Ovary (tissue), 10 donors: Measurements from ENCODE around the gene JSRP1. TPM values are rescaled to one million over a fixed set of nuclear protein-coding genes. Genes with fewer than 3 reads are reported as not detected.

Source experiments
- DNase-seq, 5 donors: peaks; one replicate each; pipeline ENCODE4 v3.0.0-alpha.2; 2019 to 2020
- H3K27ac ChIP-seq, 2 donors: fragments of 200-600 bp; one replicate each; pipeline versions ENCODE4 v1.5.1 to v1.8.0; 2019 to 2022
- H3K27me3 ChIP-seq: fragments of 200-600 bp; one replicate; pipeline ENCODE4 v1.8.0; 2022
- H3K36me3 ChIP-seq: fragments of 200-600 bp; sonication (generic); one replicate; pipeline ENCODE4 v1.5.1; 2019
- H3K4me1 ChIP-seq: one replicate; pipeline ENCODE4 v1.8.1; 2013; ENCODE audit warnings: mild to moderate bottlenecking, moderate library complexity; ENCODE audit not compliant: insufficient read depth
- H3K4me3 ChIP-seq: fragments of 200-600 bp; sonication (generic); one replicate; pipeline ENCODE4 v1.5.1; 2017
- H3K9me3 ChIP-seq, 2 donors: fragments of 200-600 bp in 1 of 2; sonication (generic) in 1 of 2; one replicate each; pipeline versions ENCODE4 v1.5.1 to v1.8.1; 2013 to 2019; ENCODE audit warnings: mild to moderate bottlenecking in 1 of 2, moderate library complexity in 1 of 2
- EP300 ChIP-seq: sonication (generic); formaldehyde crosslinking; IDR thresholded peaks from one replicate; pipeline ENCODE4 v1.6.1; 2017; ENCODE audit warnings: antibody characterized with exemption
- POLR2A ChIP-seq: fragments of 450-650 bp; IDR thresholded peaks from one replicate; pipeline ENCODE4 v1.6.1; 2017; ENCODE audit warnings: antibody characterized with exemption, mild to moderate bottlenecking, moderate library complexity
- WGBS, 3 donors: extraction: QIAGEN DNeasy Blood & Tissue Kit in 1 of 3; methylation state at CpG; one replicate each; pipeline versions ENCODE4 v1.1.5 to v1.1.7; 2013 to 2017; 5-methylcytosine and 5-hydroxymethylcytosine counted together
- intact Hi-C, 4 donors: fragments of 100-400 bp; cut with DNase I; formaldehyde crosslinking; loops; one replicate each; pipeline versions ENCODE4 v1.11.0 to v1.15.1; 2022 to 2023
- long read RNA-seq, 3 donors: library from polyadenylated mRNA in 2 of 3; unstranded in 2 of 3; transcript quantifications; one replicate each; pipeline ENCODE4 v2.0.0 and lab custom pipeline, GENCODE V29; 2021 to 2026
- polyA plus RNA-seq, 2 donors: library from polyadenylated mRNA; stranded (reverse); fragments of 200-250 nt in 1 of 2; fragments of 350-450 nt in 1 of 2; fragmentation: Illumina TruSeq in 1 of 2; extraction: RNeasy Lipid Tissue Mini Kit (QIAGEN cat#74804) in 1 of 2; gene quantifications; one replicate each; pipeline ENCODE4 v1.2.3, GENCODE V29; 2013 to 2014
- total RNA-seq, 7 donors: library from RNA; depleted of rRNA in 2 of 7; stranded (reverse); fragments of >200 nt in 2 of 7; fragmentation: NEBNext Ultra II Directional in 3 of 7; extraction: Animal tissue kit (Norgen Biotek cat#: 25700) in 3 of 7; gene quantifications; one replicate each; pipeline versions ENCODE4 v1.1.0 to v1.2.4, GENCODE V29; 2016 to 2023
- TF ChIP-seq, protein P1 (sequence below), 3 donors: fragments of 450-650 bp in 2 of 3; fragments of 200-600 bp in 1 of 3; IDR thresholded peaks; one replicate each; pipeline versions ENCODE4 v1.5.1 to v1.8.0; 2016 to 2022; ENCODE audit warnings: antibody characterized with exemption in 3 of 3, mild to moderate bottlenecking in 1 of 3
- donor health status: DM: no; HTN: no; CAD: no; lungs with moderate emphysema.
- donor health status: DM: no; HTN: no; CAD: no.
- donor health status: Bipolar disorder and iron deficiency.
- donor health status: DM: yes; HTN: yes; CAD: no.
- donor health status: DM: no; HTN: no; CAD: no.
- donor health status: DM: yes; HTN: yes; CAD: no.

The JSRP1 gene, protein sequence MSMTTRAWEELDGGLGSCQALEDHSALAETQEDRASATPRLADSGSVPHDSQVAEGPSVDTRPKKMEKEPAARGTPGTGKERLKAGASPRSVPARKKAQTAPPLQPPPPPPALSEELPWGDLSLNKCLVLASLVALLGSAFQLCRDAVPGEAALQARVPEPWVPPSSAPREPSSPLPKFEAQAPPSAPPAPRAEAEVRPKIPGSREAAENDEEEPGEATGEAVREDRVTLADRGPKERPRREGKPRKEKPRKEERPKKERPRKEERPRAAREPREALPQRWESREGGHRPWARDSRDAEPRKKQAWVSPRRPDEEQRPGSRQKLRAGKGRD
- total RNA-seq (under 1 TPM in 4 of 7 donors, not detected in 3; 0.30 to 0.92 (median 0.41) TPM), polyA plus RNA-seq (under 1 TPM in 1 of 2 donors, not detected in 1; 0.31 TPM)
- long read RNA-seq, donor 1: 0 reads
- long read RNA-seq, donor 2, partial matches to known transcripts: 129 of 756 reads
- long read RNA-seq, donor 2, other reads (novel, unspliced or antisense): 627 of 756 reads
- long read RNA-seq, donor 3, partial matches to known transcripts: 0 of 1 reads
- long read RNA-seq, donor 3, other reads (novel, unspliced or antisense): 1 of 1 reads

DNA sequence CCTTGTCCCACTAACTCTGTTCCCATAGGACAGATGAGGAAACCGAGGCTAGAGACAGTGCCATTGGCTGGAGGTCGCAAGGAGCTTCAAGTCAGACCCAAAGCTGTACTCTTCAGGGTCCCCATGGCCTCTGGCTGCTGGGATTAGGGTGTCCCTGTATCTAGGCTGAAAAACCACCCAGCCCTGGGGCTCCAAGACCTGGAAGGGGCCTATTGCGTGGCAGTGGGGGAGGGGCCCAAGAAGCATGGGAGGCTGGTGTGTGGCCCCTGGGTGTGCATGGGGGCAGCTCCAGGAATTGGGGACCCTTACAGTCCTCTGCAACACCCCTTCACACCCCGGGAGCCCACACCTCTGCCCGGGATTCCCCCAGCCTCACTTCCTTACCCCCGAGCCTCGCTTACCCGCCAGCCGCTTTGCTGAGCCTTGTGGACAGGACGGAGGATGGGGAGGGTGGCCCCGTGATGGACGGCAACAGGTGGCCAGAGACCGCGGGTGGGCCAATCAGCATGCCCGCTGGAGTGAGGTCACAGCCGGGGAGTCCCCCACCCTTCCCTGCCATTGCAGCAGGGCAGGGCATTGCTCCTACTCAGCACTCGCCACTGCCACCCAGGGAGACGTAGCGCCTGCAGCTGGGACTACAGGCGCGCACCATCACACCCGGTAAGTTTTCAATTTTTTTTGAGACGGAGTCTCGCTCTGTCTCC, at the start of gene JSRP1:
Gene JSRP1, minus strand, starts transcription at position 436 of the 704 bp plus-strand sequence. CDS start 1,103 bp downstream, outside the sequence.
- 67 to 76% (median 75%) methylated on average over 21 to 24 of the region's 24 CpGs for WGBS, 3 donors
- no peak for DNase-seq
- TF ChIP-seq POLR2A (no peak), EP300 (no peak)
- TF ChIP-seq, protein P1, sequence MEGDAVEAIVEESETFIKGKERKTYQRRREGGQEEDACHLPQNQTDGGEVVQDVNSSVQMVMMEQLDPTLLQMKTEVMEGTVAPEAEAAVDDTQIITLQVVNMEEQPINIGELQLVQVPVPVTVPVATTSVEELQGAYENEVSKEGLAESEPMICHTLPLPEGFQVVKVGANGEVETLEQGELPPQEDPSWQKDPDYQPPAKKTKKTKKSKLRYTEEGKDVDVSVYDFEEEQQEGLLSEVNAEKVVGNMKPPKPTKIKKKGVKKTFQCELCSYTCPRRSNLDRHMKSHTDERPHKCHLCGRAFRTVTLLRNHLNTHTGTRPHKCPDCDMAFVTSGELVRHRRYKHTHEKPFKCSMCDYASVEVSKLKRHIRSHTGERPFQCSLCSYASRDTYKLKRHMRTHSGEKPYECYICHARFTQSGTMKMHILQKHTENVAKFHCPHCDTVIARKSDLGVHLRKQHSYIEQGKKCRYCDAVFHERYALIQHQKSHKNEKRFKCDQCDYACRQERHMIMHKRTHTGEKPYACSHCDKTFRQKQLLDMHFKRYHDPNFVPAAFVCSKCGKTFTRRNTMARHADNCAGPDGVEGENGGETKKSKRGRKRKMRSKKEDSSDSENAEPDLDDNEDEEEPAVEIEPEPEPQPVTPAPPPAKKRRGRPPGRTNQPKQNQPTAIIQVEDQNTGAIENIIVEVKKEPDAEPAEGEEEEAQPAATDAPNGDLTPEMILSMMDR (IDR thresholded peaks at IDR 0.05): no peak
- intact Hi-C loops: no loop called here
- peaks cover 8% of the 10 kb centered on the region for H3K4me1 ChIP-seq
- no peaks in the 10 kb centered on the region for H3K36me3 ChIP-seq
- H3K27ac ChIP-seq: no peak within 1 kb of the TSS
- H3K9me3 ChIP-seq: no peaks in the 10 kb centered on the region
- no peak within 1 kb of the TSS for H3K4me3 ChIP-seq
- H3K27me3 ChIP-seq: peaks cover 16% of the 10 kb centered on the region

DNA sequence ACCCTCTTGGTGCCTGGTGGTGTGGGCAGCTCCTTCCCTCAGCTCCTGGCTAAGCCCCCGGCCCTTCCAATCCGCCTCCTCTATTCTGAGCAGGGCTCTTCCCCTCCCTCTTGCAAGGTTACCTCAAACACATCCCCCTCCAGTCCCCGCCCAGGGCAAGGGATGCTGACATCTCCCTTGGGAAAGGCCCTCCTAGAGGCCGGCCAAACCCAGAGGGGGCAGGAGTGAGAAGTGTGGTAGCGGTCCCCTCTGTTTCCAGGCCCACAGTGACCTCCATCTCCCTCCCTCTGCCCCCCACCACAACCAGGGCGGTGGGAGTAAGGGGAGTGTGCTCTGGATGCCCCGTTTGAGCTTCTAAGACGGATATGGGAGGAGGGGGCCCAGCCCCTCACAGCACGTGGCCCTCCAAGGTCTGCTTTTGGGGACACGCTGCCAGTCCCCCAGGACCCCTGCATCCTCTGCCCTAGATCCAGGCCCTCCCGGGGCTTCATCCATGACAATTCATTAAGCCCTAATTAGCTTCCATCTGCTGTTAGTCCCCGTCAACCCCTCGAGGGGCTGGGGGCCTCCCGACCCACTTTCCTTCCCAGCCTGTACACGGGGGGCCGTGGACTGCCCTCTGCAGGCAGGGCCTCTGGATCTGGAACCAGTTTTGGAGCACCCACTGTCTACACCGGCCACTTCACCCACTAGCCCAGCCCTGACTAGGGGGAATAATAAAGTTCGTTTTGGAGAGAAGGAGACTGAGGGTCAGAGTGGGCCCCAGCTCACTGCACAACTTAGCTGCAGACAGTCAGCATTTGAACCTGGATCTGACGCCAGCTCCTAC, 49.4 kb upstream of the JSRP1 start:
- intact Hi-C loops: loop anchor here in 1 of 4 donors (10.0 kb wide), 1 partner anchor 1151 kb away; no protein-coding TSS in a partner anchor
- WGBS, 3 donors: 66 to 80% (median 73%) methylated on average over 19 of the region's 19 CpGs
- no peaks in the 10 kb centered on the region for H3K36me3 ChIP-seq
- no peak for DNase-seq
- H3K9me3 ChIP-seq: no peaks in the 10 kb centered on the region
- no peak overlapping the region for H3K4me3 ChIP-seq
- H3K27me3 ChIP-seq: no peaks in the 10 kb centered on the region
- TF ChIP-seq EP300 (no peak), POLR2A (no peak)
- TF ChIP-seq, protein P1 (IDR thresholded peaks at IDR 0.05): no peak
- no peaks in the 10 kb centered on the region for H3K4me1 ChIP-seq
- H3K27ac ChIP-seq: no peak overlapping the region

DNA sequence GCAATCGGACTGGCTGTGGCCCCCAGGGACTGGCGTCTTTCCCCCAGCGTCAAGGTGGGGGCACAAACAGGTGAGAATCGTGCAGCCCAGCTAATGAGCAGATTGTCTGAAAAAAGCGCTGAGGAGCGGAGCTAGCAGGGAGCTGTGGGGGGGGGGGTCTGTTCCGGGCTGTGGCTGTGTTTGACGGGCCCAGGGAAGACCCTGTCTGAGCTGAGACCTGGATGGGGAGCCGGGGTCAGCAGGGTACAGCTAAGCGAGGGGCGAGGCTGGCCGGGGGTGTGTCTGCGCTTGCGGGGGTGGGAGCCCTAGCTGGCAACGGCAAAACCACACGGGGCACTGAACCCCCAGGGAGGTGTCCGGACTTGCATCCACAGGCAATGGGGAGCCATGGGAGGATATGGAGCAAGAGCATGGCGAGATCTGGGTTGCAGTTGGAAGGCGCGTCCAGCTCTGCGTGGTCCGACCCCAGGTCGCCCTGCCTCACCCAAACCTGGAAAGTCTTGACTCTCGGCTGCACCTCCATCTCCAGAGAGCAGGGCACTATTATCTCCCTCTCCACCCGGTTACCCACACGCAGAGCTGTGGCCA, 47.1 kb upstream of the JSRP1 start:
- Histone ChIP-seq H3K9me3 (no peaks in the 10 kb centered on the region), H3K36me3 (no peaks in the 10 kb centered on the region), H3K27me3 (no peaks in the 10 kb centered on the region), H3K4me3 (no peak overlapping the region), H3K4me1 (no peaks in the 10 kb centered on the region), H3K27ac (no peak overlapping the region)
- no peak for DNase-seq
- intact Hi-C loops: loop anchor here in 1 of 4 donors (10.0 kb wide), 1 partner anchor 1149 kb away; no protein-coding TSS in a partner anchor
- no peak for TF ChIP-seq POLR2A
- TF ChIP-seq EP300: no peak
- TF ChIP-seq, protein P1 (IDR thresholded peaks at IDR 0.05): no peak
- WGBS, 3 donors: 68 to 80% (median 75%) methylated on average over 26 of the region's 26 CpGs
